ENCODE data around the gene ASTN2. TPM values are rescaled to one million over a fixed set of nuclear protein-coding genes. Genes with fewer than 3 reads are reported as not detected.

ASTN2 gene
- total and polyA plus RNA-seq, 2 donors (not counting 3 experiments of a cell fraction or from before 2014, with no cell fraction given), result 1.0 to 1.9 TPM

- ChIA-PET CTCF (no interaction called here), POLR2A (no interaction called here)
- no peak for TF ChIP-seq POLR2A (IDR thresholded peaks at IDR 0.05; ENCODE audit: low read depth, low read length)
- no peak for TF ChIP-seq FOS (IDR thresholded peaks at IDR 0.05; ENCODE audit: borderline replicate concordance, insufficient read depth, low read length)
- TF ChIP-seq, protein P1, sequence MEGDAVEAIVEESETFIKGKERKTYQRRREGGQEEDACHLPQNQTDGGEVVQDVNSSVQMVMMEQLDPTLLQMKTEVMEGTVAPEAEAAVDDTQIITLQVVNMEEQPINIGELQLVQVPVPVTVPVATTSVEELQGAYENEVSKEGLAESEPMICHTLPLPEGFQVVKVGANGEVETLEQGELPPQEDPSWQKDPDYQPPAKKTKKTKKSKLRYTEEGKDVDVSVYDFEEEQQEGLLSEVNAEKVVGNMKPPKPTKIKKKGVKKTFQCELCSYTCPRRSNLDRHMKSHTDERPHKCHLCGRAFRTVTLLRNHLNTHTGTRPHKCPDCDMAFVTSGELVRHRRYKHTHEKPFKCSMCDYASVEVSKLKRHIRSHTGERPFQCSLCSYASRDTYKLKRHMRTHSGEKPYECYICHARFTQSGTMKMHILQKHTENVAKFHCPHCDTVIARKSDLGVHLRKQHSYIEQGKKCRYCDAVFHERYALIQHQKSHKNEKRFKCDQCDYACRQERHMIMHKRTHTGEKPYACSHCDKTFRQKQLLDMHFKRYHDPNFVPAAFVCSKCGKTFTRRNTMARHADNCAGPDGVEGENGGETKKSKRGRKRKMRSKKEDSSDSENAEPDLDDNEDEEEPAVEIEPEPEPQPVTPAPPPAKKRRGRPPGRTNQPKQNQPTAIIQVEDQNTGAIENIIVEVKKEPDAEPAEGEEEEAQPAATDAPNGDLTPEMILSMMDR (IDR thresholded peaks at IDR 0.05; ENCODE audit: extremely low read depth in 1 of 2, insufficient read depth in 1 of 2, low read depth in 1 of 2, low read length in 2 of 2), result no peak
- no peak for TF ChIP-seq POLR2AphosphoS5 (IDR thresholded peaks at IDR 0.05; ENCODE audit: insufficient read depth, low read depth, low read length)
- no peak for TF ChIP-seq EZH2 (IDR thresholded peaks at IDR 0.05; ENCODE audit: borderline replicate concordance, low read depth, low read length, severe bottlenecking)
- TF ChIP-seq MYC (IDR thresholded peaks at IDR 0.05; ENCODE audit: low read depth, low read length), result no peak
- no peak for TF ChIP-seq JUN (IDR thresholded peaks at IDR 0.05; ENCODE audit: borderline replicate concordance, insufficient read depth, insufficient read length, low read depth)
- TF ChIP-seq, protein P2, sequence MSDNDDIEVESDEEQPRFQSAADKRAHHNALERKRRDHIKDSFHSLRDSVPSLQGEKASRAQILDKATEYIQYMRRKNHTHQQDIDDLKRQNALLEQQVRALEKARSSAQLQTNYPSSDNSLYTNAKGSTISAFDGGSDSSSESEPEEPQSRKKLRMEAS (IDR thresholded peaks at IDR 0.05; ENCODE audit: insufficient read depth, insufficient read length), result no peak
- no peak for TF ChIP-seq GATA2 (IDR thresholded peaks at IDR 0.05; ENCODE audit: insufficient read depth, insufficient read length, low read depth, low read length)
- H3K4me2 ChIP-seq (ENCODE audit: insufficient read depth, low read length), result no peak overlapping the region
- no peak for DNase-seq (ENCODE audit: low read depth, low spot score)
- H3K27me3 ChIP-seq (ENCODE audit: control insufficient read depth in 2 of 2, insufficient read depth in 2 of 2, low read length in 2 of 2), result no peaks in the 10 kb centered on the region
- H3K36me3 ChIP-seq (ENCODE audit: control insufficient read depth in 2 of 2, extremely low read depth in 1 of 2, insufficient read depth in 2 of 2, low read length in 2 of 2), result no peaks in the 10 kb centered on the region
- no peak overlapping the region for H3K4me3 ChIP-seq (replicated peaks in 1 of 3; ENCODE audit: insufficient read depth in 1 of 3, low read depth in 1 of 3, low read length in 3 of 3)
- no peak overlapping the region for H2AFZ ChIP-seq (ENCODE audit: low read depth, low read length)
- H3K4me1 ChIP-seq (ENCODE audit: control insufficient read depth, extremely low read depth, insufficient read depth, low read length), result no peaks in the 10 kb centered on the region
- H3K79me2 ChIP-seq (ENCODE audit: control insufficient read depth, insufficient read depth, low read length), result no peaks in the 10 kb centered on the region
- H3K9me3 ChIP-seq (replicated peaks; ENCODE audit: control insufficient read depth, insufficient read depth, low read length), result peaks cover 3% of the 10 kb centered on the region
- intact Hi-C loops (cut with micrococcal nuclease) (no loop called here), dilution Hi-C loops (cut with MboI; ENCODE audit: extremely low pct_ligation_motif_present, low sequenced_read_pairs) (no loop called here)
- no peak for FAIRE-seq
- no peak overlapping the region for H3K9ac ChIP-seq (replicated peaks; ENCODE audit: extremely low read depth, insufficient read depth, low read length)
- H3K27ac ChIP-seq (ENCODE audit: insufficient read depth, low read depth, low read length), result no peak overlapping the region
- no peaks in the 10 kb centered on the region for H4K20me1 ChIP-seq (replicated peaks; ENCODE audit: control insufficient read depth, extremely low read depth, insufficient read depth, low read length)
- BruUV-seq (replicated peaks), result no TSS peak
- no peaks in the 10 kb centered on the region for H3K9me1 ChIP-seq (replicated peaks; ENCODE audit: control insufficient read depth, extremely low read depth, insufficient read depth, low read length)
Measured at GRCh38 chr9:116816484-116816883, 598.4 kb downstream of the ASTN2 start.

Measured in endothelial cell of umbilical vein (primary cell).